HL-60 (cell line): ENCODE measurements around the gene MSH3.
"Not testable (repeated sequence)": the region's sequence is repeated elsewhere in the genome, so short reads cannot be mapped to it uniquely, and the experiment has no call there.

Experiments used
- POLR2AphosphoS5 ChIP-seq: IDR thresholded peaks from 2 replicates; pipeline ENCODE4 v1.6.1; 2012; ENCODE audit warnings: low read depth
- TF ChIP-seq, protein P1 (sequence below): IDR thresholded peaks from one replicate; pipeline ENCODE4 v1.5.1; 2011; ENCODE audit warnings: low read length, control low read depth, inconsistent platforms; ENCODE audit not compliant: insufficient read depth

GRCh38 chr5:80783751-80784150 is 129.3 kb downstream of the MSH3 start:
- TF ChIP-seq, protein P1, sequence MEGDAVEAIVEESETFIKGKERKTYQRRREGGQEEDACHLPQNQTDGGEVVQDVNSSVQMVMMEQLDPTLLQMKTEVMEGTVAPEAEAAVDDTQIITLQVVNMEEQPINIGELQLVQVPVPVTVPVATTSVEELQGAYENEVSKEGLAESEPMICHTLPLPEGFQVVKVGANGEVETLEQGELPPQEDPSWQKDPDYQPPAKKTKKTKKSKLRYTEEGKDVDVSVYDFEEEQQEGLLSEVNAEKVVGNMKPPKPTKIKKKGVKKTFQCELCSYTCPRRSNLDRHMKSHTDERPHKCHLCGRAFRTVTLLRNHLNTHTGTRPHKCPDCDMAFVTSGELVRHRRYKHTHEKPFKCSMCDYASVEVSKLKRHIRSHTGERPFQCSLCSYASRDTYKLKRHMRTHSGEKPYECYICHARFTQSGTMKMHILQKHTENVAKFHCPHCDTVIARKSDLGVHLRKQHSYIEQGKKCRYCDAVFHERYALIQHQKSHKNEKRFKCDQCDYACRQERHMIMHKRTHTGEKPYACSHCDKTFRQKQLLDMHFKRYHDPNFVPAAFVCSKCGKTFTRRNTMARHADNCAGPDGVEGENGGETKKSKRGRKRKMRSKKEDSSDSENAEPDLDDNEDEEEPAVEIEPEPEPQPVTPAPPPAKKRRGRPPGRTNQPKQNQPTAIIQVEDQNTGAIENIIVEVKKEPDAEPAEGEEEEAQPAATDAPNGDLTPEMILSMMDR: not testable (repeated sequence)
- not testable (repeated sequence) for TF ChIP-seq POLR2AphosphoS5
